Renal pelvis (tissue), 4 donors: ENCODE data around the gene ABCG1. TPM values are rescaled to one million over a fixed set of nuclear protein-coding genes. Genes with fewer than 3 reads are reported as not detected.

Source experiments
- DNase-seq: peaks from one replicate; pipeline ENCODE4 v3.0.0-alpha.2; 2013
- polyA plus RNA-seq, 3 donors: library from polyadenylated mRNA; unstranded; fragments of 120-200 nt; gene quantifications; one replicate each; pipeline ENCODE4 v1.2.1, GENCODE V29; 2013; ENCODE audit not compliant: insufficient read length in 3 of 3

The ABCG1 gene
- polyA plus RNA-seq, 3 donors = 7.6 to 11.0 (median 7.7) TPM

- DNase-seq = no peak
Observed at GRCh38 chr21:42189860-42190485, 29.0 kb upstream of the ABCG1 start.

- no peak for DNase-seq
Observed at GRCh38 chr21:42190486-42190863, 28.5 kb upstream of the ABCG1 start.

GRCh38 chr21:42191064-42191463, 27.9 kb upstream of the ABCG1 start:
- no peak for DNase-seq

GRCh38 chr21:42191696-42192595, 27.0 kb upstream of the ABCG1 start:
- no peak for DNase-seq

- no peak for DNase-seq
Observed at GRCh38 chr21:42193131-42193671, 25.7 kb upstream of the ABCG1 start.

GRCh38 chr21:42193721-42194120, 25.2 kb upstream of the ABCG1 start:
- DNase-seq = no peak

GRCh38 chr21:42194863-42195262, 24.1 kb upstream of the ABCG1 start:
- no peak for DNase-seq

GRCh38 chr21:42195378-42196031, 23.4 kb upstream of the ABCG1 start:
- no peak for DNase-seq

GRCh38 chr21:42198929-42199867, 19.7 kb upstream of the ABCG1 start:
- no peak for DNase-seq

- no peak for DNase-seq
Observed at GRCh38 chr21:42199868-42200463, 19.0 kb upstream of the ABCG1 start.

GRCh38 chr21:42200906-42201614, 17.9 kb upstream of the ABCG1 start:
- DNase-seq = no peak

GRCh38 chr21:42201615-42202161, 17.3 kb upstream of the ABCG1 start:
- DNase-seq = no peak

- DNase-seq = no peak
Observed at GRCh38 chr21:42202321-42202720, 16.6 kb upstream of the ABCG1 start.

- no peak for DNase-seq
Observed at GRCh38 chr21:42203321-42203720, 15.6 kb upstream of the ABCG1 start.

- no peak for DNase-seq
Observed at GRCh38 chr21:42203936-42204335, 15.0 kb upstream of the ABCG1 start.

GRCh38 chr21:42207426-42207825, 11.5 kb upstream of the ABCG1 start:
- no peak for DNase-seq

GRCh38 chr21:42208036-42208435, 10.9 kb upstream of the ABCG1 start:
- no peak for DNase-seq

GRCh38 chr21:42208801-42209490, 10.0 kb upstream of the ABCG1 start:
- no peak for DNase-seq

GRCh38 chr21:42209801-42210479, 9.0 kb upstream of the ABCG1 start:
- DNase-seq = no peak
